Stimulated activated naive B cell treated with anti-CD40 and anti-IgM and Interleukin-4, amounts not matched to agents 10 μg/mL and 1 μg/mL and 100 μg/mL, for 72 hours (primary cell): Measurements from ENCODE around the gene DTNB.

Source experiments
- ATAC-seq, 2 donors: fragments of 150-1000 bp; cut with Tn5 transposase; replicated peaks; 2 replicates each; pipeline ENCODE4 v1.10.0; 2021; ENCODE audit warnings: moderate library complexity in 1 of 2
- DNase-seq: peaks from one replicate; pipeline ENCODE4 v3.0.0; 2021
- H3K27ac Mint-ChIP-seq: one replicate; pipeline ENCODE4 v1.8.0; 2022; ENCODE audit warnings: mild to moderate bottlenecking, mixed read lengths
- H3K27me3 Mint-ChIP-seq, 2 donors: one replicate each; pipeline ENCODE4 v1.8.0; 2022; ENCODE audit warnings: mixed read lengths in 2 of 2
- H3K36me3 Mint-ChIP-seq, 2 donors: one replicate each; pipeline ENCODE4 v1.8.0; 2022; ENCODE audit warnings: mixed read lengths in 2 of 2, mild to moderate bottlenecking in 1 of 2
- H3K4me1 Mint-ChIP-seq, 2 donors: one replicate each; pipeline ENCODE4 v1.8.0; 2022; ENCODE audit warnings: mixed read lengths in 2 of 2, mild to moderate bottlenecking in 1 of 2
- H3K4me3 Mint-ChIP-seq, 2 donors: one replicate each; pipeline ENCODE4 v1.8.0; 2022; ENCODE audit warnings: mild to moderate bottlenecking in 2 of 2, mixed read lengths in 2 of 2, moderate library complexity in 1 of 2
- H3K9me3 Mint-ChIP-seq, 2 donors: one replicate each; pipeline ENCODE4 v1.8.0; 2022; ENCODE audit warnings: mixed read lengths in 2 of 2, mild to moderate bottlenecking in 1 of 2

DTNB gene

DNA sequence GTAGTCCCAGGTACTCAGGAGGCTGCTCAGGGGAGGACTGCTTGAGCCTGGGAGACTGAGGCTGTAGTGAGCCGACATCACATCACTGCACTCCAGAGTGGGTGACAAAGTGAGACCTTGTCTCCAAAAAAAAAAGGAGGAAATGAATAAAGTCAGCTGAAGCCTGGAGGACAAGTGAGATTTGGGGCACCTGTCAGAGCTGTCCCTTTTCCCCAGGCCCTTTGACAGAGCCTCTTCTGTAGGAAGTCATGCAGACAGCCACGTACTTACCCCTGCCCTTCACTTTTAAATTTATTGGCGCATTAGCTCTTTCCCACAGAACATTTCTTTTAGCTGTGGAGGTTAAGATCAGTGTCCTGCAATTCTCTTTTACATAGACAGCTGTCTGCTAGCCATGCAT lies 180.7 kb downstream of the DTNB start:
- no peak for DNase-seq
- peaks cover 4 to 9% of the 10 kb centered on the region in 2 donors for H3K36me3 Mint-ChIP-seq
- no peaks in the 10 kb centered on the region for H3K27me3 Mint-ChIP-seq
- peaks cover 5 to 21% of the 10 kb centered on the region in 2 donors for H3K4me1 Mint-ChIP-seq
- no peak overlapping the region for H3K4me3 Mint-ChIP-seq
- H3K27ac Mint-ChIP-seq, result no peak overlapping the region
- ATAC-seq, result no peak
- H3K9me3 Mint-ChIP-seq, result no peaks in the 10 kb centered on the region

GRCh38 chr2:25491966-25492532 lies 181.3 kb downstream of the DTNB start:
- no peak for DNase-seq
- Mint-ChIP-seq H3K27me3 (no peaks in the 10 kb centered on the region), H3K4me3 (no peak overlapping the region), H3K4me1 (peaks cover 5 to 14% of the 10 kb centered on the region in 2 donors), H3K27ac (no peak overlapping the region), H3K36me3 (peaks cover 4 to 14% of the 10 kb centered on the region in 2 donors), H3K9me3 (no peaks in the 10 kb centered on the region)
- no peak for ATAC-seq

DNA sequence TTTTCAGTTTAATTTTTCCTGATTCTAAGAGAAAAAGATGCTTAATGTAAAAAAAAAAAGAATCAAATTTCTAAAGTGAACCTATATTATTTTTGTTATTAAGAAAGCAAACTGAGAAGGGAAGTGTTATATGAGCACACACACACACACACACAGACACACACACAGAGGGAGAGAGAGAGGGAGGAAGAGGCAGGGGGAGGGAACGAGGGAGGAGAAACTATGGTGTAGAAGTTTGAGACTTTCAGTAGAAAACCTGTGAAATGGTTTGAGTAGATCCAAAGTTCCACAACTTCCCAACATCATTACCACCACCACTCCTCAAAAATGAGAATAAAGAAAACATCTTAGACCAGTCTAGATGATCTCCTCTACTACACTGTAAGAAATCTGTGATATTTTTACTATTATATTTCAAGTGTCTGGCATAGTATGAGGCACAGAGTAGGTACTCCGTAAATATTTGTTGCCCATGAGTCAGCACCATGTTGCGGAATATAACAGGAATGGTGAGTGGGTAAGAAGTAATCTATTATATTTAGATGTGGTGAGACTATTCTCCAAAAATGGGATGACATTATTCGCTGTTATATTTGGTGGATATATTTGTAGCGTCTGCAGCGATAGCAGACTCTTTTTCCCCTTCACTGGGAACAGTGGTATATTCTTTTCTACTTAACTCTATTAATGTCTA lies 182.2 kb downstream of the DTNB start:
- H3K4me1 Mint-ChIP-seq, result peaks cover 3 to 12% of the 10 kb centered on the region in 2 donors
- H3K4me3 Mint-ChIP-seq, result no peak overlapping the region
- H3K9me3 Mint-ChIP-seq, result no peaks in the 10 kb centered on the region
- H3K27ac Mint-ChIP-seq, result no peak overlapping the region
- H3K36me3 Mint-ChIP-seq, result peaks cover 4 to 14% of the 10 kb centered on the region in 2 donors
- DNase-seq, result no peak
- ATAC-seq, result no peak
- no peaks in the 10 kb centered on the region for H3K27me3 Mint-ChIP-seq

GRCh38 chr2:25490217-25490616 lies 183.2 kb downstream of the DTNB start:
- Mint-ChIP-seq H3K4me3 (no peak overlapping the region), H3K27me3 (no peaks in the 10 kb centered on the region), H3K9me3 (no peaks in the 10 kb centered on the region), H3K27ac (no peak overlapping the region), H3K4me1 (peaks cover 3 to 12% of the 10 kb centered on the region in 2 donors), H3K36me3 (peaks cover 4 to 14% of the 10 kb centered on the region in 2 donors)
- DNase-seq (no peak), ATAC-seq (no peak)

DNA sequence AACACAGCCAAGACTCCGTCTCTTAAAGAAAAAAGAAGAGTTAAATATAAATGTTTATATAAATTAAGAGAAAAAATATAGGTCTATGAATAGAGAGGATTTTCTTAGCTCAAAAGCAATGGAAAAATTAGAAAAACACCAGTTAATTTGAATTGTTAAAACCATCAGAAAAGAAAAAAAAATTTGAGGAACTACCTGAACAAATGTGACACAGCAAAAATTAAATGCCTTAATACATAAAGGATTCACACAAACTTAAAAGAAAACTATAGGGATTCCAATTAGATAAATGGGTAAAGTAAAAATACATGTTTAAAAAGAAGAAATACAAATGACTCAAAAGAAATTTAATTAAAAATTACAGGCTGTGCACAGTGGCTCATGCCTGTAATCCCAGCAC lies 183.7 kb downstream of the DTNB start:
- no peaks in the 10 kb centered on the region for H3K9me3 Mint-ChIP-seq
- H3K4me1 Mint-ChIP-seq, result peaks cover 3 to 14% of the 10 kb centered on the region in 2 donors
- H3K27me3 Mint-ChIP-seq, result no peaks in the 10 kb centered on the region
- ATAC-seq (no peak), DNase-seq (no peak)
- no peak overlapping the region for H3K27ac Mint-ChIP-seq
- no peak overlapping the region for H3K4me3 Mint-ChIP-seq
- peaks cover 4 to 14% of the 10 kb centered on the region in 2 donors for H3K36me3 Mint-ChIP-seq

GRCh38 chr2:25483607-25484266 lies 189.6 kb downstream of the DTNB start:
- Mint-ChIP-seq H3K4me3 (no peak overlapping the region), H3K27ac (no peak overlapping the region), H3K4me1 (peaks cover 11 to 30% of the 10 kb centered on the region in 2 donors), H3K27me3 (no peaks in the 10 kb centered on the region), H3K36me3 (peaks cover 9 to 22% of the 10 kb centered on the region in 2 donors), H3K9me3 (no peaks in the 10 kb centered on the region)
- DNase-seq, result no peak
- peak; percentile 85 to 94 for ATAC-seq

DNA sequence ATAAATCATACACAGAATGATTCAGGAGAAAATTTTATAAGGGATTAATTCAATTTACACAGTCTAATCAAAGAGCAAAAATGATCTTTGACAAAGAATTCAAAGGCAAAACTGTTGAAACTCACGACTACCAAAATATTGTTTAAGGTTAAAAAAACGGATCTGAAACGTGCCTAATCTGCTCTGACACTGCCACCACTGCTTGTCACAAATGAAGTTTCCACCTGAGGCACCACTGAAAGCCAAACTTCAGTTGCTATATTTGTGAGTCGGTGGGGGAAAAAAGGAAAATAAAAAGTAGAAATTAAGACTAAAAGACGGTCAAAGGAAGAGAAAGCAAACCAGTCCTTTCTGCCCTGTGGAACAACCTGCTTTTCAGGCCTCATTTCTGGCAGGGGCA lies 191.0 kb downstream of the DTNB start:
- peaks cover 11 to 30% of the 10 kb centered on the region in 2 donors for H3K4me1 Mint-ChIP-seq
- peaks cover 11 to 20% of the 10 kb centered on the region in 2 donors for H3K36me3 Mint-ChIP-seq
- no peaks in the 10 kb centered on the region for H3K9me3 Mint-ChIP-seq
- ATAC-seq (no peak), DNase-seq (no peak)
- no peaks in the 10 kb centered on the region for H3K27me3 Mint-ChIP-seq
- peak overlapping the region; percentile 73 for H3K27ac Mint-ChIP-seq
- H3K4me3 Mint-ChIP-seq, result no peak overlapping the region

DNA sequence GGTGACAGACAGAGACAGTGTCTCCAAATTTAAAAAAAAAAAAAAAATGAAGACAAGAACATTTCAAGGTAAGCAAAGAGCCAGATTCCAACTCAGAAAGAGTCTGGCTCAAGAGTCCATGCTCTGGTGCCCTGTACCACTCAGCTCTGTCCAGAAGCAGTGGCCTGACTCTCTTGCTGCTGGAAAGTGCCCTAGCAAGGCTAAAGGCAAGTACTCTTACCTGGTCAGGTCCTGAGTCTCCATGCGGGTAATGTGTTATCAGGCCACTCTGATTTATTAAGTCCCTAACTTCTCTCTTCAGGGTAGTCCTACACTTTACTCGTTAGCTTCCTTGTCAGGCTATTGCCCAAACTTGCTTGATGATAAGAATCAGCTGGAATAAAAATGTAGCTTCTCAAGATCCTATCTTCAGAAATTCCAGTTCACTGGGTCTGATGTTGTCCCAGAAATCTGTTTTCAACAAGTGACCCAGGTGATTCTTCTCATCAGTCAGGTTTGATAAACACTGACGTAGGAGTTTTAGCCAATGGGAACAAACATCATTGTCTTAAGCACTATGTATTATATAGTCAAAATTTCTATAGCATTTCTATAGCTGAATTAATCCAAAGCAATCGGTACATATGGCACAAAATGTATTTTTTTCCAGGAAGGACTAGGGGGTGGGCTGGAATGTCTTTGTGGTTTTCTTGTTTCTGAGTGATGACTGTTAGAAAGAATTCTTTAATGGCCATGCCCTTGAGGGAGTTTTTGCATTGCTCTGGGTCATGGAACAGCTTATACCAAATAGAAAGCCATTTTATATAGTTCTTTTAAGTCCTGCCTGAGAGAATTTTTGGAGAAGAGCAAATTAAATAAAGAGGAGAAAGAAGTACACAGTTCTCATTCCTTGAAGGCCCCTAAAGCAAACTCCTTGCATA lies 191.7 kb downstream of the DTNB start:
- no peak overlapping the region for H3K27ac Mint-ChIP-seq
- H3K4me3 Mint-ChIP-seq, result no peak overlapping the region
- no peaks in the 10 kb centered on the region for H3K9me3 Mint-ChIP-seq
- DNase-seq (no peak), ATAC-seq (no peak)
- peaks cover 11 to 30% of the 10 kb centered on the region in 2 donors for H3K4me1 Mint-ChIP-seq
- H3K36me3 Mint-ChIP-seq, result peaks cover 11 to 20% of the 10 kb centered on the region in 2 donors
- H3K27me3 Mint-ChIP-seq, result no peaks in the 10 kb centered on the region

DNA sequence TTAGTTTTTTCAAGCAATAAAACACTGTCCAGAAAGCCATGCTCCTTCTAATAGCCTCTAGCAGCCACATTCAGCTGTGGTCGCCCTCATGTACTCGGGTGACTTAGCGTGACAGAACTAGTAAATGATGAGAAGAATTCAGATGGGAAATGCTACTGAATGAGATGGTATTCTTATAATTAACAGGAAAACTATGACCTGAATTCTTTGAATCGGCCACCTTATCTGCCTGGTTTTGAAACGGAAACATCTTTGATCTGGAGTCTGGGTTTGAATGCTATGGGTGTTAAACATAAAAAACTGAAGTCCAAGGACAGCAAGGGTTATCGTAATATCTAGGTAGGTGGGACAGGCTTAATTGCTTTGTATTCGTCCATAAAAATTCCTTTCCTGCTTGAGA lies 192.8 kb downstream of the DTNB start:
- H3K27me3 Mint-ChIP-seq, result no peaks in the 10 kb centered on the region
- DNase-seq, result no peak
- no peak overlapping the region for H3K4me3 Mint-ChIP-seq
- ATAC-seq, result no peak
- no peak overlapping the region for H3K27ac Mint-ChIP-seq
- H3K36me3 Mint-ChIP-seq, result peaks cover 16 to 29% of the 10 kb centered on the region in 2 donors
- H3K9me3 Mint-ChIP-seq, result peaks cover 0 to 2% of the 10 kb centered on the region in 2 donors
- peaks cover 11 to 30% of the 10 kb centered on the region in 2 donors for H3K4me1 Mint-ChIP-seq

DNA sequence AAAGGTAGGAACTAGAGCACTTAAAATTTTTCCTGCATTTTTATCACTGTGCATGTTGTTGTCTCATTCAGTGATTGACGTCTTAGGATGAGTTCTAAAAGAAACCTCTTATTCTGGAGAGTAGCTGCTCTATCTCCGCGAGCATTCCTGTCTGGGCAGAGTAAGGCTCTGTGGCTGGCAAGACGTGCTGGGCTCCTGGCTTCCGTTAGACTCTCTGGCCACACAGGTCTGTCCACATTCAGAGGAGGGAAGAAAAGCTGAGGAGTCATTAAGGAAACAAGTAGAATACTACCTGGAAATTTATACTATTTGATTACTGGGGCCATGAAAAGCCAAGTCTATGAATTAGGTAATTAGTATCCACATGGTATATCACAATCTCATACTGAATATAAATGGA lies 193.6 kb downstream of the DTNB start:
- DNase-seq, result no peak
- Mint-ChIP-seq H3K27ac (no peak overlapping the region), H3K4me3 (no peak overlapping the region), H3K36me3 (peaks cover 23 to 37% of the 10 kb centered on the region in 2 donors), H3K4me1 (peaks cover 11 to 29% of the 10 kb centered on the region in 2 donors), H3K9me3 (peaks cover 6 to 9% of the 10 kb centered on the region in 2 donors), H3K27me3 (no peaks in the 10 kb centered on the region)
- ATAC-seq, result no peak

- Mint-ChIP-seq H3K27me3 (no peaks in the 10 kb centered on the region), H3K4me1 (peaks cover 11 to 19% of the 10 kb centered on the region in 2 donors), H3K36me3 (peaks cover 26 to 41% of the 10 kb centered on the region in 2 donors), H3K9me3 (peaks cover 7 to 9% of the 10 kb centered on the region in 2 donors), H3K27ac (no peak overlapping the region), H3K4me3 (no peak overlapping the region)
- DNase-seq (no peak), ATAC-seq (no peak)
Measured at GRCh38 chr2:25478736-25479135, 194.6 kb downstream of the DTNB start.

DNA sequence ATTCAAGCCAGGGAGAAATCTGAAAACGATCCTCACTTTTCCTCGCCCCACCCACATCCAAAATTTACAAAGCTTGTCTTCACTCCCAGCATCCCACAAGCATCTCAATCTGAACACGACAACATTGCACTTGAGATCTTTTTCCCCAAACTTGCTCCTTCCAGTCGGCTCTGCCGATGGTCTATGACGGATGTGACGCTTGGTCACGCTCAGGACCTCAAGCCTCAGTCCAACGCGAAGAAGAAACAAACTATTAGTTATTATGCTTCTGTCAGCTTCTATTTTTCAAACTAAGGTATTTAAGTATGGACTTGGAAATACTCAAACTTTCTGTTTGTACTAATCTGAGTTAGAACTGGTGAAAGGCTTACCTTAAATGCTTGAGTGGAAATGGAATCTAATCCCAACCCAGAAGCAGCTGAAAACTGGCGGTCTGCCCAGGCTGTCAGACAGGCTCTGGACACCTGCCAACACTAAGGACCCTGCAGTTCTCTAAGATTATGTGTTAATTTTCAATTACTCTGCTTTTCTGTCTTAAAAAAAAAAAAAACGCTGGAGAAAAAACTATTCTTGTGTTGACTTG lies 199.5 kb downstream of the DTNB start:
- ATAC-seq, result no peak
- no peak for DNase-seq
- no peaks in the 10 kb centered on the region for H3K4me1 Mint-ChIP-seq
- no peak overlapping the region for H3K27ac Mint-ChIP-seq
- peaks cover 29 to 52% of the 10 kb centered on the region in 2 donors for H3K36me3 Mint-ChIP-seq
- H3K9me3 Mint-ChIP-seq, result peaks cover 7 to 9% of the 10 kb centered on the region in 2 donors
- H3K27me3 Mint-ChIP-seq, result no peaks in the 10 kb centered on the region
- no peak overlapping the region for H3K4me3 Mint-ChIP-seq

DNA sequence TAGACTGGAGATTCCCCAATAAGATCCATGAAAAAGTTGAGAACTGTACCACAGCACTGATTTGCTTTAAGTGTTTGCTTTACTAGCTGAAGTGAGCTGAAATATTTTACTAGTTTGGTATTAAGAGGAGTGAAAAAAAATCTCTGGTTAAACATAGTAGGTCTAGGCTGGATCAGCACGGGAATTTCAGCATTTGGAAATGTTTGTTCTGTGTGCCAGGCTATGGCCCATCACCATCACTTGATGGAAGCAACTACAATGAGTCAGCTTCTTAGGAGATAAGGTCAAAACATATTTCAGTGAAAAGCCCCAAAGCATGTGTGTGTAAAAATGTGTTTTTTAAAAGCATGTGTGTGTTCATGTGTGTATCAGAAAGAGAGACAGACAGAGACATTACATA lies 200.2 kb downstream of the DTNB start:
- Mint-ChIP-seq H3K4me3 (no peak overlapping the region), H3K27me3 (no peaks in the 10 kb centered on the region), H3K27ac (no peak overlapping the region), H3K36me3 (peaks cover 22 to 46% of the 10 kb centered on the region in 2 donors), H3K9me3 (peaks cover 7 to 9% of the 10 kb centered on the region in 2 donors), H3K4me1 (no peaks in the 10 kb centered on the region)
- ATAC-seq (no peak), DNase-seq (no peak)

DNA sequence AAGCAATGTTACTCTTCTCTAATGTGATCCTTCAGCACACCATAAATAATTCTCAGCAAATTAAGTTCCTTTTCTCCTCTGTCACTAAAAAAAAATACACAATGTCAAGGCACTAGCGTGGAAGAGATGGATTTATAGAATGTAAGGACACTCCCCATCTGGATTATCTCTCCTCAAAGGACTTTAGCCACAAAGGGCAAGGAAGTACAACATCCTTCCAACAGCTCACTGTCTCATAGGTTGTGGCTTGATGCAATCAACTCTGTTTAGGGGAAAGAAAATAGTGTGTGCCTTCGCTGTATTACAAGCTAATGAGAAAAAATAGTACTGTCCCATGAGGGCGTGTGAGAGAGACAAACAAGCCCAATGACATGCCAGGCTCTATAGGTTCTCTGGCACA lies 202.6 kb downstream of the DTNB start:
- no peak overlapping the region for H3K27ac Mint-ChIP-seq
- ATAC-seq, result no peak
- no peaks in the 10 kb centered on the region for H3K27me3 Mint-ChIP-seq
- no peaks in the 10 kb centered on the region for H3K4me1 Mint-ChIP-seq
- H3K9me3 Mint-ChIP-seq, result peaks cover 7% of the 10 kb centered on the region in 2 donors
- peaks cover 20 to 40% of the 10 kb centered on the region in 2 donors for H3K36me3 Mint-ChIP-seq
- DNase-seq, result no peak
- no peak overlapping the region for H3K4me3 Mint-ChIP-seq
